Omental fat pad (tissue), 4 donors: ENCODE data around the gene SLC12A7. TPM values are rescaled to one million over a fixed set of nuclear protein-coding genes. Genes with fewer than 3 reads are reported as not detected.
"Not testable (repeated sequence)": the region's sequence is repeated elsewhere in the genome, so short reads cannot be mapped to it uniquely, and the experiment has no call there.

Source experiments
- ATAC-seq: fragments of 150-250 bp; one replicate; pipeline ENCODE4 v1.9.1; 2016; ENCODE audit warnings: mild to moderate bottlenecking, moderate library complexity; ENCODE audit not compliant: low FRiP score
- DNase-seq: peaks from one replicate; pipeline ENCODE4 v3.0.0-alpha.2; 2019; ENCODE audit warnings: low spot score
- total RNA-seq, 4 donors: library from RNA; depleted of rRNA; stranded (reverse); fragments of >200 nt; gene quantifications; one replicate each; pipeline ENCODE4 v1.1.0, GENCODE V29; 2016
- TF ChIP-seq, protein P1 (sequence below), 3 donors: fragments of 450-650 bp; IDR thresholded peaks; one replicate each; pipeline ENCODE4 v1.5.1; 2016 to 2017; ENCODE audit warnings: antibody characterized with exemption in 3 of 3, mild to moderate bottlenecking in 3 of 3, moderate library complexity in 2 of 3

The SLC12A7 gene
- total RNA-seq, 4 donors from 2014 or later = 17.2 to 39.0 (median 27.5) TPM

DNA sequence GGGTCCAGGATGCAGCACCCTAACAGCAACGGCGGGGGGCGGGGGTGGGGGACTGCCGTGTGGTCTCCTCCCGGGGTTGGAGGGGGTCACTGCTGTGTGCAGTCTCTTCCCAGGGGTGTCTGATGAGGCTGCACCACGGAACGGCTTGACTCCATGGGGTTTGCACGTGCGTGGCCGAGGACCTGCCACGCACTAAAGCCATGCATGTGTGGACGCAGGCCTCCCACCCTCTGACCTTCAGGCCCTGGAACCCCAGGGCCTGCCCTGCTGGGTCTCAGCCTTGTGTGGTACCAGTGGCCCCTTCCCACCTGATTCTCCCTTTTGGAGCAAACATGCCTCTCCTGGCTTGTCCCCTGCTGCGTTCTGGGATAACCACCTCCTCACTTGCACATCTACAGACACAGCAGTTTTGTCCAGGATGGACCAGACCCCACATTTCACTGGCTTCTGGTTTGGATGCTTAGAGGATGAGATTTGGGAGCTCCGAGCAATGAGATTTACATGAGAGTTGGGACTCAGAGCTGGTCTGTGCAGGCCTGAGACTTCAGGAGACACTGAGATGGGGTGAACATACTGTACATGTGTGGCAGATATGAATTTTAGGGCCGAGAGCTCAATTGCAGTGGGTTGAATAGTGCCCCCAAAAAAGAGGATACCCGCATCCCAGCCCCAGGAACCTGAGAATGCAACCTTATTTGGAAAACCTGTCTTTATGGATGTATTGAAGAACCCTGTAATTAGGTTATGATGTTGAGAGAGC, 45.8 kb downstream of the SLC12A7 start:
- ATAC-seq = no peak
- no peak for DNase-seq
- TF ChIP-seq, protein P1, sequence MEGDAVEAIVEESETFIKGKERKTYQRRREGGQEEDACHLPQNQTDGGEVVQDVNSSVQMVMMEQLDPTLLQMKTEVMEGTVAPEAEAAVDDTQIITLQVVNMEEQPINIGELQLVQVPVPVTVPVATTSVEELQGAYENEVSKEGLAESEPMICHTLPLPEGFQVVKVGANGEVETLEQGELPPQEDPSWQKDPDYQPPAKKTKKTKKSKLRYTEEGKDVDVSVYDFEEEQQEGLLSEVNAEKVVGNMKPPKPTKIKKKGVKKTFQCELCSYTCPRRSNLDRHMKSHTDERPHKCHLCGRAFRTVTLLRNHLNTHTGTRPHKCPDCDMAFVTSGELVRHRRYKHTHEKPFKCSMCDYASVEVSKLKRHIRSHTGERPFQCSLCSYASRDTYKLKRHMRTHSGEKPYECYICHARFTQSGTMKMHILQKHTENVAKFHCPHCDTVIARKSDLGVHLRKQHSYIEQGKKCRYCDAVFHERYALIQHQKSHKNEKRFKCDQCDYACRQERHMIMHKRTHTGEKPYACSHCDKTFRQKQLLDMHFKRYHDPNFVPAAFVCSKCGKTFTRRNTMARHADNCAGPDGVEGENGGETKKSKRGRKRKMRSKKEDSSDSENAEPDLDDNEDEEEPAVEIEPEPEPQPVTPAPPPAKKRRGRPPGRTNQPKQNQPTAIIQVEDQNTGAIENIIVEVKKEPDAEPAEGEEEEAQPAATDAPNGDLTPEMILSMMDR (IDR thresholded peaks at IDR 0.05) = no peak

- DNase-seq (no peak), ATAC-seq (no peak)
- TF ChIP-seq, protein P1 (IDR thresholded peaks at IDR 0.05) = no peak
These were observed 46.6 kb downstream of the SLC12A7 start for GRCh38 chr5:1065143-1065750.

DNA sequence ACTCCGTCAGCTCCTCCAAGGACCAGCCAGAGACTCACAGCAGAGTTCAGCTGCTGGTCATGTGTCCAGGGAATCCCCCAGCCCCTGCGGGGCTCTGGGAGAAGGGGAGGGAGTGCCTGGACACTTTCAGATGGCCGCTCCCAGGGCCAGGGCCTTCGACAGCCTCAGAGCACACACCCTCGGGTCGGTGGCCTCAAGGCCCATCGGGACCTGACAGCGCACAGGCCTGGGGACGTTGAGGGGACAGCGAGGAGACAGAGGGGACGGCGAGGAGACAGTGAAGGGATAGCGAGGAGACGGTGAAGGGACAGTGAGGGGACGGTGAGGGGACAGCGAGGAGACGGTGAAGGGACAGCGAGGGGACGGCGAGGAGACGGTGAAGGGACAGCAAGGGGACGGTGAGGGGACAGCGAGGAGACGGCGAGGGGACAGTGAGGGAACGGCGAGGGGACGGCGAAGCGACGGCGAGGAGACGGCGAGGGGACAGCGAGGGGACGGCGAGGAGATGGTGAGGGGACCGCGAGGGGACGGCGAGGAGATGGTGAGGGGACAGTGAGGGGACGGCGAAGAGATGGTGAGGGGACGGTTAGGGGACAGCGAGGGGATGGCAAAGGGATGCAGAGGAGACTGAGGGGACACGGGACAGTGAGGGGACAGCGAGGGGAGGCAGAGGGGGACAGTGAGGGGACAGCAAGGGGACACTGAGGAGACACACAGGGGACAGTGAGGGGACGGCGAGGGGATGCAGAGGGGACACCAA, 47.3 kb downstream of the SLC12A7 start:
- DNase-seq (no peak), ATAC-seq (no peak)
- TF ChIP-seq, protein P1 (IDR thresholded peaks at IDR 0.05) = no peak

DNA sequence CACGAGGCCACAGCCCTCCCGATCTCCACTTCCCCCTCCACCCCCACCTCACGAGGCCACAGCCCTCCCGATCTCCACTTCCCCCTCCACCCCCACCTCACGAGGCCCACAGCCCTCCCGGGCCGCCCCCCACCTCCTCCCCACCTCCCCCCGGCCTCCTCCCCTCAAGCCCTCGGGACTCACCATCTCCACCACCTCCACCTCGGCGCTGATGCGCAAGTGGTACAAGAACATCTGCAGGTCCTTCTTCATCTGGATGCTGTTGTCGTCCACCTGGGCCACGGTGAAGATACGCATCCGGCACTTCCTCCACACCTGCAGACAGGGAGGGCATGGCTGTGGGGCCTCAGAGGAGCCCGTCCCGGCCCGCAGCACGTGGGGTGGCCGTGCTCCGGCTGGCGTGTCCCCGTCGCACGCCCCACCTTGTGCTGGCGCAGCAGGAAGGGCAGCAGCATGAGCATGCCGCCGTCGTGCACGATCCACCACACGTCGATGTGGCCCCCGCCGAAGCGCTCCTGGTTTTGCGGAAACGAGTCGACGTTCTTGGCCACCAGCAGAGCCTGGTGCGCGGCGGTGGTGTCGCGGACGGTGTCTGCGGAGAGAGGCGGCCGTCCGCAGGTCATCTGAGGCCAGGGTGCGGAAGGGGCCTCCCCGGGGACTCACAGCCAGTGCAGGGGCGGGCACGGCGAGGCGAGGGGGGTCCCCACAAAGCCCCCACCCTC, 48.0 kb downstream of the SLC12A7 start:
- DNase-seq (no peak), ATAC-seq (no peak)
- TF ChIP-seq, protein P1 (IDR thresholded peaks at IDR 0.05) = no peak

- ATAC-seq (no peak), DNase-seq (no peak)
- TF ChIP-seq, protein P1 (IDR thresholded peaks at IDR 0.05) = no peak
These were observed 48.9 kb downstream of the SLC12A7 start for GRCh38 chr5:1062761-1063568.

- ATAC-seq (no peak), DNase-seq (no peak)
- TF ChIP-seq, protein P1 (IDR thresholded peaks at IDR 0.05) = no peak
These were observed 49.9 kb downstream of the SLC12A7 start for GRCh38 chr5:1061916-1062315.

DNA sequence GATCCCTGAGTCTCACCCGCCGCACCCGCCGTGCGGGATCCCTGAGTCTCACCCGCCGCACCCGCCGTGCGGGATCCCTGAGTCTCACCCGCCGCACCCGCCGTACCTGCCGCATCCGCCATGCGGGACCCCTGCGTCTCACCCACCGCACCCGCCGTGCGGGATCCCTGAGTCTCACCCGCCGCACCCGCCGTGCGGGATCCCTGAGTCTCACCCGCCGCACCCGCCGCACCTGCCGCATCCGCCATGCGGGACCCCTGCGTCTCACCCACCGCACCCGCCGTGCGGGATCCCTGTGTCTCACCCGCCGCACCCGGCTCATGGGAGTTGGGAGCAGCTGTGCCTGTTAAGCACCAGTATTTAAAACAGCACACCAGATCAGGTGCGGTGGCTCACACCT, 50.6 kb downstream of the SLC12A7 start:
- ATAC-seq, DNase-seq: not testable (repeated sequence)
